Measurements from ENCODE around the gene BTF3L4.
A peak's percentile ranks its signal among the peaks of the same experiment; 100 is the strongest.
"Not testable (repeated sequence)": the region's sequence is repeated elsewhere in the genome, so short reads cannot be mapped to it uniquely, and the experiment has no call there.

The BTF3L4 gene

GRCh38 chr1:52056163-52056936 lies at the start of gene BTF3L4:
Gene BTF3L4 (plus strand): TSS chr1:52056295. CDS start chr1:52059848, 3,553 bp downstream.
- peak; percentile 89 for DNase-seq (ENCODE audit: low read depth, low spot score)

GRCh38 chr1:52007215-52008002 lies 48.7 kb upstream of the BTF3L4 start:
- no peak for DNase-seq (ENCODE audit: low read depth, low spot score)

GRCh38 chr1:52008071-52008809 lies 47.9 kb upstream of the BTF3L4 start:
- no peak for DNase-seq (ENCODE audit: low read depth, low spot score)

- no peak for DNase-seq (ENCODE audit: low read depth, low spot score)
Measured at GRCh38 chr1:52022133-52022532, 34.0 kb upstream of the BTF3L4 start.

- no peak for DNase-seq (ENCODE audit: low read depth, low spot score)
Measured at GRCh38 chr1:52026278-52026677, 29.8 kb upstream of the BTF3L4 start.

- no peak for DNase-seq (ENCODE audit: low read depth, low spot score)
Measured at GRCh38 chr1:52028328-52028727, 27.8 kb upstream of the BTF3L4 start.

GRCh38 chr1:52028839-52029238 lies 27.3 kb upstream of the BTF3L4 start:
- not testable (repeated sequence) for DNase-seq (ENCODE audit: low read depth, low spot score)

- DNase-seq (ENCODE audit: low read depth, low spot score): no peak
Measured at GRCh38 chr1:52032124-52032784, 23.8 kb upstream of the BTF3L4 start.

GRCh38 chr1:52032785-52033131 lies 23.3 kb upstream of the BTF3L4 start:
- no peak for DNase-seq (ENCODE audit: low read depth, low spot score)

GRCh38 chr1:52033190-52034049 lies 22.7 kb upstream of the BTF3L4 start, which contains the start of gene KTI12:
Gene KTI12 (minus strand): TSS chr1:52033810. CDS start chr1:52033761, 49 bp downstream.
- peak; percentile 72 for DNase-seq (ENCODE audit: low read depth, low spot score)

- no peak for DNase-seq (ENCODE audit: low read depth, low spot score)
Measured at GRCh38 chr1:52034050-52034384, 22.1 kb upstream of the BTF3L4 start.

GRCh38 chr1:52037402-52037814 lies 18.7 kb upstream of the BTF3L4 start:
- no peak for DNase-seq (ENCODE audit: low read depth, low spot score)

- DNase-seq (ENCODE audit: low read depth, low spot score): no peak
Measured at GRCh38 chr1:52037909-52038308, 18.2 kb upstream of the BTF3L4 start.

- DNase-seq (ENCODE audit: low read depth, low spot score): no peak
Measured at GRCh38 chr1:52041551-52042185, 14.4 kb upstream of the BTF3L4 start.

GRCh38 chr1:52045236-52045635 lies 10.9 kb upstream of the BTF3L4 start:
- DNase-seq (ENCODE audit: low read depth, low spot score): no peak

- not testable (repeated sequence) for DNase-seq (ENCODE audit: low read depth, low spot score)
Measured at GRCh38 chr1:52045666-52046195, 10.4 kb upstream of the BTF3L4 start.

GRCh38 chr1:52049337-52049736 lies 6.8 kb upstream of the BTF3L4 start:
- DNase-seq (ENCODE audit: low read depth, low spot score): not testable (repeated sequence)

- no peak for DNase-seq (ENCODE audit: low read depth, low spot score)
Measured at GRCh38 chr1:52053862-52054261, 2.2 kb upstream of the BTF3L4 start.

GRCh38 chr1:52054496-52055065 lies 1.5 kb upstream of the BTF3L4 start:
- DNase-seq (ENCODE audit: low read depth, low spot score): no peak

All from activated naive CD8-positive, alpha-beta T cell treated with anti-CD3 and anti-CD28 coated beads, Interleukin-2, amount 50 U/mL, for 16 hours (primary cell).